ENCODE data around the gene RBPMS2. TPM values are rescaled to one million over a fixed set of nuclear protein-coding genes. Genes with fewer than 3 reads are reported as not detected.

RBPMS2 gene
- total and polyA plus RNA-seq, 2 donors (not counting 3 experiments of a cell fraction or from before 2014, with no cell fraction given) = 2.3 to 7.8 TPM

- DNase-seq (ENCODE audit: low read depth, low spot score) = peak; percentile 94
- intact Hi-C loops (cut with micrococcal nuclease) = loop anchor here (2.0 kb wide), 1 partner anchor 14 kb away; no protein-coding TSS in a partner anchor
Measured at GRCh38 chr15:64702816-64703631, 72.4 kb downstream of the RBPMS2 start.

More at GRCh38 chr15:64702816-64703631, 72.4 kb downstream of the RBPMS2 start:
- Histone ChIP-seq H3K36me3 (ENCODE audit: control insufficient read depth in 2 of 2, extremely low read depth in 1 of 2, insufficient read depth in 2 of 2, low read length in 2 of 2) (no peaks in the 10 kb centered on the region), H3K4me1 (ENCODE audit: control insufficient read depth, extremely low read depth, insufficient read depth, low read length) (peaks cover 42% of the 10 kb centered on the region), H3K9me1 (replicated peaks; ENCODE audit: control insufficient read depth, extremely low read depth, insufficient read depth, low read length) (no peaks in the 10 kb centered on the region), H4K20me1 (replicated peaks; ENCODE audit: control insufficient read depth, extremely low read depth, insufficient read depth, low read length) (no peaks in the 10 kb centered on the region), H3K27ac (ENCODE audit: insufficient read depth, low read depth, low read length) (peak overlapping the region; percentile 48), H3K4me3 (replicated peaks in 1 of 3; ENCODE audit: insufficient read depth in 1 of 3, low read depth in 1 of 3, low read length in 3 of 3) (peak overlapping the region; percentile 84 to 90 (median 88)), H3K27me3 (ENCODE audit: control insufficient read depth in 2 of 2, insufficient read depth in 2 of 2, low read length in 2 of 2) (no peaks in the 10 kb centered on the region), H3K9me3 (replicated peaks; ENCODE audit: control insufficient read depth, insufficient read depth, low read length) (no peaks in the 10 kb centered on the region), H3K79me2 (ENCODE audit: control insufficient read depth, insufficient read depth, low read length) (peaks cover 49% of the 10 kb centered on the region), H2AFZ (ENCODE audit: low read depth, low read length) (peak overlapping the region; percentile 93), H3K4me2 (ENCODE audit: insufficient read depth, low read length) (peak overlapping the region; percentile 77), H3K9ac (replicated peaks; ENCODE audit: extremely low read depth, insufficient read depth, low read length) (peak overlapping the region; percentile 81)
- BruUV-seq (replicated peaks) = no TSS peak
- CTCF ChIA-PET = no interaction called here
- TF ChIP-seq JUN (IDR thresholded peaks at IDR 0.05; ENCODE audit: borderline replicate concordance, insufficient read depth, insufficient read length, low read depth) (no peak), POLR2AphosphoS5 (IDR thresholded peaks at IDR 0.05; ENCODE audit: insufficient read depth, low read depth, low read length) (peak; percentile 95), POLR2A (IDR thresholded peaks at IDR 0.05; ENCODE audit: low read depth, low read length) (peak; percentile 97), EZH2 (IDR thresholded peaks at IDR 0.05; ENCODE audit: borderline replicate concordance, low read depth, low read length, severe bottlenecking) (no peak), CTCF (IDR thresholded peaks at IDR 0.05; ENCODE audit: extremely low read depth in 1 of 2, insufficient read depth in 1 of 2, low read depth in 1 of 2, low read length in 2 of 2) (no peak), FOS (IDR thresholded peaks at IDR 0.05; ENCODE audit: borderline replicate concordance, insufficient read depth, low read length) (no peak), MYC (IDR thresholded peaks at IDR 0.05; ENCODE audit: low read depth, low read length) (no peak)
- POLR2A ChIA-PET = no interaction called here
- peak; percentile 77 for FAIRE-seq
- dilution Hi-C loops (cut with MboI; ENCODE audit: extremely low pct_ligation_motif_present, low sequenced_read_pairs) = no loop called here

Data from endothelial cell of umbilical vein (primary cell).